Measurements from ENCODE around the gene AVPR1B. TPM values are rescaled to one million over a fixed set of nuclear protein-coding genes. Genes with fewer than 3 reads are reported as not detected.

AVPR1B gene
- total RNA-seq, 1 experiment from 2014 or later, result not detected

DNA sequence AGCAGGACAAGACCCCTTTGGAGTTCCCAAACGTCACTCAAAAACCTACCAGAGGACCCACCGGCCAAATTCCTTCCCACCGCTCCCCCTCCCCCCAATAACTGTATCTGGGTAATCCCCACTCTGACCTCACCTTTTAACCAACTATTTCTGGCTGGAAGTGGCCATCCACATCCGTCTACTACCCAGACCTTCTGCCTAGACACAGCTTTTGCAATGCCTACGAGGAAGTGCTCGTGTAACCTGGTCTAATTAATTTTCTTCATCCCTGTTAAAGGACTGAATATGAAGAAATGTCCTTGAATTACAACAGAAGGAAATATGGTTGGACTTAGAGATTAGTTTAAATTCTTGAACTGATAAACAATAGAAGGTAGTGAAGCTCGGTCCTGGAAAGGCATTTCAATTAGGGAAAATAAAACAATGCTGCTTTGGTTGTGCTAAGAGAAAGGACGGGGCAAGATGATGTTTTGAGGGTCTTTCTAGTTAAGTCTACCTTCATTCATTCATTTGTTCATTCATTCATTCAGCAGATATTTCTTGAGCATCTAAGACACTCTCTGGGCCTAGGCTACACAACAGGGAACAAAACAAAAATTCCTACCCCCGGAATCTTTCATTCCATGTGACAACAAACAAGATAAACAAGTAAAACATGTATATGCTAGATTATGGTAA is 18.8 kb downstream of the AVPR1B start:
- no peak for DNase-seq (ENCODE audit: low read depth, low spot score)

DNA sequence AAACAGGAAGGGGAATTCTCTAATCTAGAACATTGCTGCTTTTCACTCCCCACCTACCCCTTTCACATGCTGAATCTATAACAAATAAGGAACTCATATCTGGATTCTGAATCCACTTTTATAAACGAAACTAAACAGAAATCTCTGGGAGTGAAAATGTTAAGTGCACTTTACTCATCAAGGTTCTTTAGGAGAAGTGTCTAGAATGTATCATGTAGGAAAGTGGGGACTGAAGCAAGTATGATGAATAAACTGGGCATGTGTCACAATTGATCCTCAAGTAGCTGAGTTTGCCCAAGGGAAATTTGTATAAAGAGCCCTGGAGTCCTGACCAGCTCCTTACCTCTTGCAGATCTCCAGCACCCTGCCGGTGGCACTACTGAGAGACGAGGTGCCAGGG is 19.8 kb downstream of the AVPR1B start:
- no peak for DNase-seq (ENCODE audit: low read depth, low spot score)
- in situ Hi-C loops (cut with HindIII; ENCODE audit: low pct_unique_long_range_greater_than_20kb, low sequenced_read_pairs), result no loop called here

More for the DNA sequence above, 18.8 kb downstream of the AVPR1B start:
- in situ Hi-C loops (cut with HindIII; ENCODE audit: low pct_unique_long_range_greater_than_20kb, low sequenced_read_pairs), result no loop called here

DNA sequence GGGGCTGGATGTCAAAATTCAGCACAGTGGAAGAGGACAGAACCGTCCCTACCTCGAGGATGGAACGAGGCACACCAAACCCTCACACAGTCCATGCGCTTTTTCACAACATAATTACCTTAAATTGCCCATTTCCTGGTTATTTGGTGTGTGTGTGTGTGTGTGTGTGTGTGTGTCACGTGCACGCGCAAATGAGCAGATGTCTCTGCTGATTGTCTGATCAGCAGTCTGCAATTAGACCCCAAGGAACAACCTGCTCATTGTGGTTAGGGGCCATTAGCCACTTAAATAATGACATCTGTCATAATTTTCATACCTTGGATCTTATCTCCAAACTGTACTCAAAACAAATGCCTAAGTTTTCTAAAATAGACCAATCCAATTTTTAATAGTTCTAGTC is 23.2 kb downstream of the AVPR1B start:
- in situ Hi-C loops (cut with HindIII; ENCODE audit: low pct_unique_long_range_greater_than_20kb, low sequenced_read_pairs), result no loop called here
- no peak for DNase-seq (ENCODE audit: low read depth, low spot score)

DNA sequence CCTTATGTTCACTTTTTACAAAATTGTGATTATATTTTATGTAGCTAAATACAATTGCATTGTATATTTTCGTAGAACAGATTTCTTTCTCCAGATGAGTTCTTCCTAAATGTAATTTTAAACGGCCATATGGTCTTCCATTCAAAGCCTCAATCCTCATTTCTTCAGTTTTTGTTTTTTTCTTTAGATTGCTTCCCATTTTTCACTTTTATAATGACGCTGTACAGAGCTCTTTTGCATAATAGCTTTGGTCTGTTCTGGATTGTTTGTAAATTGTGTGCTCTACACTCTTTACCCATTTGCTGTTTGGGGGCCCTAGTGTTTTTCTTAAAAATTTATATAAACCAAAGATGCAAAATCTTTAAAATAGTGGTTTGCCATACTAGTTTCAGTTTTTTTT is 27.8 kb downstream of the AVPR1B start:
- in situ Hi-C loops (cut with HindIII; ENCODE audit: low pct_unique_long_range_greater_than_20kb, low sequenced_read_pairs), result no loop called here
- no peak for DNase-seq (ENCODE audit: low read depth, low spot score)

DNA sequence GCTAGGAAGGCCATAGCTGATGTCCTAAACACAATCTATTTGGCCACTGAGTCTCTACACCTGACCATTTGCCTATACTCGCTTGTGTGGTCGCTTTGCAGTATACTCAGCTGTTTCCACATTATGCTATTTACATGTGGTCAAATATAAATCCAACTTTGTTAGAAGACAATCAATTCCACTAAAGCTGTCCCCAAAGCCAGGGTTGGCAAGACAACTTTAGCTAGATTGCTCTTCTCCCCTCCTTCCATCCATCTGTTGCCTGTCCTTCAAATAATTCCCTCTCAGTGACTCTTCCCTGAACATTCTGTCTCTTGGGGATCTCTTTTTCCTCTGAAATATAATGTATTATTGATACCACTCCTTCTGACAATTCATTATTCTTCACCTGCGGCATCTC is 30.1 kb downstream of the AVPR1B start:
- no peak for DNase-seq (ENCODE audit: low read depth, low spot score)
- in situ Hi-C loops (cut with HindIII; ENCODE audit: low pct_unique_long_range_greater_than_20kb, low sequenced_read_pairs), result no loop called here

DNA sequence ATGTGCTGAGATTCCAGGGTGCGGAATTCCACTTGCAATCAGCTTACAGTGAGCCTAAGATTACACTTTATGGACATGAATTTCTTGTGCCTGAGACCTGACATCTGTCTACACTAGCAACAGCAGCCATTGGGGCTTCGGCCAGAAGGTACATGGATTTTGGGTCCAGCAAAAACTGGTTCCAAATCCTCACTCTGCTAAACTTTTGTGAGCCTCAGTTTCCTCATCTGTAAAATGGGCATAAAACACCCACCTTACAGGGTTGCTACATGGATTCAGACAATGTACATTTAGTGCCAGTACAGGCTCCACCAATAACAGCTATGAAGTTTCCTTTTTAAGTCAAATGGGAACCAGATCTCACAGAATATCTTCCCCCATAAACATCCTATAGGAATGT is 33.4 kb downstream of the AVPR1B start:
- in situ Hi-C loops (cut with HindIII; ENCODE audit: low pct_unique_long_range_greater_than_20kb, low sequenced_read_pairs), result no loop called here
- no peak for DNase-seq (ENCODE audit: low read depth, low spot score)

DNA sequence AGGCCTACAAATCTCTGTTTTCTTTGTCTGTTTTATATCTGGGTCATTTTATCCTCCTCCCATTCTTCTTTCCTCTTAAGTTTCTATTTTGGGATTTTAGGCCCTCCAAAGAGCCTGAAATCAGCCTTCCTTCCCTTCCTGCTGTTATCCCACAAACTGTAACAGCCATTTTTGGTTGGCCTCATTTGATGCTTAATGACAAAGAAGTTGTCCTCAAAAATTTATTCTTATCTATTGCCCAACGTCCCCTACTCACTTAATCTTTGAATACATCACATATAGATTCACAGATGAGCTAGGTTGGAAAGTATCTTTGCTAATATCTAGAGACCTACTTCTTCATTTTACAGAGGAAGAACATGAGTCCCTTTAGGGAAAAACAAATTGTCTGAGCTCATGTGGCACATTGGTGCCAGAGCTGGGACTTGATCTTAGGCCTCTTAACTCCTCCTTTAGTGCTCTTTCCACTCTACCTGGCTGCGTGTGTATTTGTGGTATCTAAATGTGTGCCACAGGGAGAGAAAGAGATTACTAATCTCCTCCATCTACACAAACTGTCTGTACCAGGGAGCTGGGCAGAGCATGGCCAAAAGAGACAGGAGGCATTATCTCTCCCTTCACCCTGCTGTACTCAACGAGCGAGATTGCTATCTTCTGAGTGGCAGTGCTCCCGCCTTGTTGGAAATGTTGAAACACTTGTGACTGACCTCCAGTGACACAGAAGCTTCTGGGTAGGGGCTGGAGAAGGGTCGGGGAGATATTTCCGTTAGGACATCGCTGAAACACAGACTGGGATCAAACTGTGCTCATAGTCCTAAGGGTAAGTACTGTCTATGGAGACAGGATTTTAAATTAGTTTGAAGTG is 34.1 kb downstream of the AVPR1B start:
- DNase-seq (ENCODE audit: low read depth, low spot score), result no peak
- in situ Hi-C loops (cut with HindIII; ENCODE audit: low pct_unique_long_range_greater_than_20kb, low sequenced_read_pairs), result no loop called here

DNA sequence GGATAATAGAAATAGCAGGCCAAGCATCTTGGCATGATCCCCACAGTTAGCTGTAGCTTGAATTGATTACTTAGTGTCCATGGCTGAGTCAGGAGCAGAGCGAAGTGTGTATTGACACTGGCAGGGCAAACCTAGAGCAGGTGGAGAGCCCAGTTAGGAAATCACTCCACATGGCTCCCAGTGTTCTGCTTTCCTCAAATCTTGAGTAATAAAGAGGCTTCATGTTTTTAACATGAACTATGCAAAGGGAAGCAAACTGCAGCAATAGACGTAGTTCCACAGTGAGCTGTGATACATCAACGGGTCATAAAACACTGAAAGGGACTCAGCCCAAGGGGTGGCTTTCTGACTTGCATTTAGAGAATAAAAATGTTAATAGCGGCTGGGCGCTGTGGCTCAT is 35.3 kb downstream of the AVPR1B start:
- no peak for DNase-seq (ENCODE audit: low read depth, low spot score)
- in situ Hi-C loops (cut with HindIII; ENCODE audit: low pct_unique_long_range_greater_than_20kb, low sequenced_read_pairs), result no loop called here

DNA sequence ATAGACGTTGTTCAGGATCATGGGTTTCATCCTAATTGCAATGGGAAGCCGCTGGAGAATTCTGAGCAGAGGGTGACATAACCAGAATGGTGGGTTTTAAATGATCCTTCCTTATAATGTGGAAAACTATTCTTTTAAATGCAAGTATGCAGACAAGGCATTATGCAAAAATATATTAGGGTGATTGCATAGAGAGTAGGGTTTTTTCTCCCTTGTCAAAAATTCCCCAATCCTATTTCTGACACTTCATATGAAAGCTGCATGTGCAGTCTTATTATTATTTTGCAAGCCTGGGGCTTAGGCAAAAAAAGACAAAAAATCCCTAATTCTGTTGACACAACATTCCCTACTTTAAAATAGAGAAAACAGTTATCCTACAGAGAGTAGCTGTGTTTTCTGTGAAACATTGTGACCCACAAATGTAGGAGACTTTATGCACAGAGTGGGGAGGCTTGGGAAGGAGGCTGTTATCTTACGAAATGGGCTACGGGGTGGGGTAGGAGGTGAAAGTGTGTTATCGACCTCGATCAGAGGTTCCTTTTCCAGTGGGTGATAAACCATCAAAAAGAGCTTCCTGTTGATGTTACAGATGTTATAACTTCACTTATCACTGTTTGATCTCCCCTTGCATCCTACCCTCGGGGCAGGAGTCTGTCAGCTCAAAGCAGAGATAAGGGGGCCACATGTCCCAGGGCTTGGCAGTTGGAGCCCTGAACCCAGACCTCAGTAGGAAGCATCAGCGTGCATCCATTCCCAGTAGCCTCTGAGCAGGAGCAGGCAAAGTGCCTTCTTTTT is 37.0 kb downstream of the AVPR1B start:
- DNase-seq (ENCODE audit: low read depth, low spot score), result no peak
- in situ Hi-C loops (cut with HindIII; ENCODE audit: low pct_unique_long_range_greater_than_20kb, low sequenced_read_pairs), result no loop called here

DNA sequence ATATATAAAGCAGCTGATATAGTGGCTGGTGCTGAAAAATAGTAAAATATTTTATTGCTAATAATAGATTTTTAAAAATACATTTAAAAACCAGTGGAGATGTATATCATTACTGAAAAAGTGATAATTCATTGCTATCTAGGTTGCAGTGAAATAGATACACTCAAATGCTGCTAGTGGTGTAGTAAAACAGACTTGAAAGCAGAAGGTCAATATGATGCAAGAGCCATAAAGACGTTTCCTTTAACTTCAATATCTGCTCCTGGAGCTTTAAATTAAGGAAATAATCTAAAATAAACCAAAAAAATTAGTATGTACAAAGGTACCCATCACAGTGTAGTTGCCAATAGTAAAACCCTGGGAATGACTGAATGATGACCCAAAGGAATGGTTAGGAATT is 38.1 kb downstream of the AVPR1B start:
- DNase-seq (ENCODE audit: low read depth, low spot score), result no peak
- in situ Hi-C loops (cut with HindIII; ENCODE audit: low pct_unique_long_range_greater_than_20kb, low sequenced_read_pairs), result no loop called here

DNA sequence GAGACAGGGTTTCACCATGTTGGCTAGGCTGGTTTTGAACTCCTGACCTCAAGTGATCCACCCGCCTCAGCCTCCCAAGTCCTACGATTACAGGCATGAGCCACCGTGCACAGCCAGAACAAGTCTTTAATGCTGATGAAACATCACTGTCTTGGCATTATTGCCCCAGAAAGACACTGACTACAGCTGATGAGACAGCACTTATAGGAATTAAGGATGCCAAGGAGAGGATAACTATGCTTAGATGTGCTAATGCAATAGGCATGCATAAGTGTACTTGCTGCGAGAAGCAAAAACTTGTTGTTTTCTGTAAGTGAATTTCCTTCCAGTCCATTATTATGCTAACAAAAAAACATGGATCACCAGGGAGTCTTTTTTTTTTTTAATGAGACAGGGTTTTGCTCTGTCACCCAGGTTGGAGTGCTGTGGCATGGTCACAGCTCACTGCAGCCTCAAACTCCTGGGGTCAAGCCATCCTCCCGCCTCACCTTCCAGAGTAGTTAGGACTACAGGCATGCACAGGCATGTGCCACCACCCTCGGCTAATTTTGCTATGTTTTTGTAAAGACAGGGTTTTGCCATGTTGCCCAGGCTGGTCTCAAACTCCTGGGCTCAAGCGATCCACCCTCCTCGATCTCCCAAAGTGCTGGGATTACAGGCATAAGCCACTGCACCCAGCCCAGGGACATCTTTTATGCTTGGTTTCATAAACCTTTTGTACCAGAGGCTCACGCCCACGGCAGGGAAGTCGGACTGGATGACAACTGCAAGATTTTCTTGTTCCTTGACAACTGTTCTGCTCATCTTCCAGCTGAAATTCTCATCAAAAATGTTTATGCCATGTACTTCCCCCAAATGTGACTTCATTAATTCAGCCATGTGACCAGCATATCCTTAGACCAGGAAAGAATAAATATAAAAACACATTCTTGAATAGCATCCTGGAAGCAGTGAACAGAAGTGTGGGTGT is 41.1 kb downstream of the AVPR1B start:
- DNase-seq (ENCODE audit: low read depth, low spot score), result no peak
- in situ Hi-C loops (cut with HindIII; ENCODE audit: low pct_unique_long_range_greater_than_20kb, low sequenced_read_pairs), result no loop called here

DNA sequence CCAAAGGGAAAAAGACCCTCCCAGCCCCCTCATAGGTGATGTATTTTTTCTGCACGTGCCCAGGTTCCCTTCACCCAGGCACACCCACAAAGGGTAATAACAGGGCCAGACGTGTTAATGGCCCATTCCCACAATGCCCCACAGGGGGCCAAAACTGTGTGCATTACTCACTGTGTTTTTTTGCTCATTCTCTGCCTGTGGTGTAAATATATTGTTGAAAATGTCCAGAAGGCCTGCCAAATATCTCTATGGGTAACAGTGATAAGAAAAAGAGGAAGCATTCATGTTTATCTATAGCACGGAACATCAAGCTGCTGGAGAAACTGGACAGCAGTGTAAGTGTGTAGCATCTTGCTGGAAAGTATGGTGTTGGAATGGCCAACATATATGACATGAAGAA is 42.3 kb downstream of the AVPR1B start:
- DNase-seq (ENCODE audit: low read depth, low spot score), result no peak

DNA sequence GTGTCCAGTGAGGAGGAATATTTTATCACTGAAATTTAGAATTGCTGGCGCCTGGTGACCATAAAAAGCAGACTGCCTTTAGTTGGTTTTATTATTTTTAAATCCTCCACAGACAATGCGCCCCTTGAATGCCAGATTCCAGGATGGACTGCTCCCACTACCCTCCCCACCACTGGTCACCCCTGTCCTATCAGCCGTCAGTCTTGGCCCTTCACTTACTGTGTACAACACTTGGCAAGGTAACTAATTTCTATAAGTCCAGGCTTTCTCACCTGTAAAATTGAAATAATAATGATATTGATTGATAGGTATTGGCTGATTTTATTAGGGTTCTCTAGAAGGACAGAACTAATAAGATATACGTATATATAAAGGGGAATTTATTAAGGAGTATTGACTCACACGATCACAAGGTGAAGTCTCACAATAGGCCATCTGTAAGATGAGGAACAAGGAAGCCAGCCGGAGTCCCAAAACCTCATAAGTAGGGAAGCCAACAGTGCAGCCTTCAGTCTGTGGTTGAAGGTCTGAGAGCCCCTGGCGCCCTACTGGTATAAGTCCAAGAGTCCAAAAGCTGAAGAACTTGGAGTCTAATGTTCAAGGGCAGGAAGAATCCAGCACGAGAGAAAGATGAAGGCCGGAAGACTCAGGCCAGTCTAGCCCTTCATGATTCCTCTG is 46.4 kb downstream of the AVPR1B start:
- in situ Hi-C loops (cut with HindIII; ENCODE audit: low pct_unique_long_range_greater_than_20kb, low sequenced_read_pairs), result no loop called here
- DNase-seq (ENCODE audit: low read depth, low spot score), result peak; percentile 48

More for the DNA sequence above, 42.3 kb downstream of the AVPR1B start:
- in situ Hi-C loops (cut with HindIII; ENCODE audit: low pct_unique_long_range_greater_than_20kb, low sequenced_read_pairs), result no loop called here

DNA sequence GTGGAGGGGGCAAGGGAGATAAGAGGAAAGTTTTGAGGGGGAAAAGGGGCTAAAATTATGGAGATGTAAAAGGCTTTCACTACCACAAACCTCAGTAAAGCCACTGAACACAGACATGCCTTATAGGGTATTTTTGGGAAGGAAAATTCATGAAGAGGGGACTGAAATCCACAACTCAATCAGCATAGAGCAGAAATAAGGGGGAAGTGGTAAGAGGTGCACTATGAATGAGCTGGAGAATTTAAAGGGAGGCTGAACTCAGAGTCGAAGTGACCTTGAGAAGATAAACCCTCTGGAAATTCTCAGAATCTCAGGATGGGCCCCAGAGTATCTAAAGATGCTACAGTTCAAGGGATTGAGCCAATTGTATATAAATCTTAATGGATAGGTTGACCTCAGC is 48.9 kb downstream of the AVPR1B start:
- in situ Hi-C loops (cut with HindIII; ENCODE audit: low pct_unique_long_range_greater_than_20kb, low sequenced_read_pairs), result no loop called here
- no peak for DNase-seq (ENCODE audit: low read depth, low spot score)

DNA sequence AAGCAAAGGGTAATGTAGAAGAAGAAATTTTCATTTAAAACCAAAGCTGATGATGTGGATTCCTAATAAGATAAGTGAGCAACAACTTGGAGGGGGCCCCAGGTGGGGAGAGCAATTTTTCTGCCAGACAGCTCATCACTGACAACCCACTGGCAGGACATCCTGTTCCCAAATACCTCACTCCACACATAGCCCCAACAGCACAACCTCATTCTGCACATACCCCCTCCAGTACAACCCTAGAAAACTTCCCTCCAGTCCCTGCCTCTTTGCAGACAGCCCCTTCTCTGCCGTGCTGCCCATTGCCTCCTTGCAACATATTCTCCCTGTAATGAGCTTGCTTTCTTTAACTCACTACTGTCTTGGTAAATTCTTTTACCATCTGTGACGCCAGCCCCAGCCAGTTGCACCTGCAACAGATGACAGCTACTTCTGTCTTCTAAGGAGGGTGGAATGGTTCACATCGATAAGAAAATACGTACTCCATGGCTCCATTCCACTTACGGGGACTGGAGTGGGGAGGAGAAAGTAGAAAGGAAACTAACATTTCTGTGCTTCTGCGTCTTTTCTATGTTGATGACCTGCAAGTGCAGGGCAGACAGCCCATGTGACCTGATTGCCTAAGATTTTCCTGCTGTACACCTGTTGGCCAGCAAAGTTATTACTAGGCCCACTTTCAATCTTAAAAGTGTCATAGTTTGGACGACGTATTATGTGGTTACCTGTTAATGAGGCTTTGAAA is 49.5 kb downstream of the AVPR1B start:
- DNase-seq (ENCODE audit: low read depth, low spot score), result no peak
- in situ Hi-C loops (cut with HindIII; ENCODE audit: low pct_unique_long_range_greater_than_20kb, low sequenced_read_pairs), result no loop called here

DNA sequence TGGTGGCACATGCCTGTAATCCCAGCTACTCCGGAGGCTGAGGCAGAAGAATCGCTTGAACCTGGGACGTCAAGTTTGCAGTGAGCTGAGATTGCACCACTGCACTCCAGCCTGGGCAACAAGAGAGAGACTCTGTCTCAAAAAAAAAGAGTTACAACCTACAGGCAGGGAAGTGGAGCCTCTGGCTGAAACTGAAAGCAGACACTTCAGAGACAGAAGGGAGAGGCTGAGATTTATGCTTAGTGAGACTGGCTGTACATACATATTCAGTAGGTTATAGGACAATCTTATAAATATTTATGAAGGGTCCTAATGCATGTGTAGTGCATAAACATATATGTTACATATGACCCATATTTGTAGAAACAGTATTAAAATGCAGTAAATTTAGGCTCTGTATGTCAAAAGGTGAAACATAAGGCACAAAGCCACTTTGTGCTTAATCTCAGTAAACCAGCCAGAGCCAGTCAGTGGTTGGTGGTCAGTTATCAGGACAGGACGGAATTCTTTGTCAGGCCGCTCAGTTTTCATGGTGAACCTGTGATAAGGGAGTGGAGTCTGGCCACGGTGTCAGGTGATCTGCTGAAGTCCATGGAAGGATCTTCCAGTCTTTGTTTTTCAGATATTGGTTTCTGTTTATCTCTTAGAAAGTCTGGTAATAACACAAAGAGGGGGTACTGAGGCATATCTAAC is 50.6 kb downstream of the AVPR1B start:
- in situ Hi-C loops (cut with HindIII; ENCODE audit: low pct_unique_long_range_greater_than_20kb, low sequenced_read_pairs), result no loop called here
- no peak for DNase-seq (ENCODE audit: low read depth, low spot score)
